SK-N-SH treated with all-trans-retinoic acid at 6 μM for 48 hours (cell line): ENCODE data around the gene ARHGEF12.

Experiments
- ARNTL ChIP-seq: fragments of 450-650 bp; formaldehyde crosslinking; IDR thresholded peaks from 2 replicates; pipeline ENCODE4 v1.5.0; 2020; ENCODE audit warnings: low read depth, mild to moderate bottlenecking, moderate library complexity, borderline replicate concordance
- TCF4 ChIP-seq: fragments of 250-450 bp; sonication (Bioruptor Pico); IDR thresholded peaks from 2 replicates; pipeline ENCODE4 v1.8.0; 2021; ENCODE audit warnings: mild to moderate bottlenecking, moderate library complexity, borderline replicate concordance
- ZNF8 ChIP-seq: fragments of 450-650 bp; formaldehyde crosslinking; IDR thresholded peaks from 2 replicates; pipeline ENCODE4 v1.5.0; 2020; ENCODE audit warnings: mild to moderate bottlenecking, moderate library complexity
- TF ChIP-seq, protein P1 (sequence below): fragments of 250-450 bp; sonication (Bioruptor Pico); IDR thresholded peaks from 2 replicates; pipeline ENCODE4 v1.8.0; 2020; ENCODE audit warnings: mild to moderate bottlenecking, moderate library complexity, borderline replicate concordance

- TF ChIP-seq, protein P1, sequence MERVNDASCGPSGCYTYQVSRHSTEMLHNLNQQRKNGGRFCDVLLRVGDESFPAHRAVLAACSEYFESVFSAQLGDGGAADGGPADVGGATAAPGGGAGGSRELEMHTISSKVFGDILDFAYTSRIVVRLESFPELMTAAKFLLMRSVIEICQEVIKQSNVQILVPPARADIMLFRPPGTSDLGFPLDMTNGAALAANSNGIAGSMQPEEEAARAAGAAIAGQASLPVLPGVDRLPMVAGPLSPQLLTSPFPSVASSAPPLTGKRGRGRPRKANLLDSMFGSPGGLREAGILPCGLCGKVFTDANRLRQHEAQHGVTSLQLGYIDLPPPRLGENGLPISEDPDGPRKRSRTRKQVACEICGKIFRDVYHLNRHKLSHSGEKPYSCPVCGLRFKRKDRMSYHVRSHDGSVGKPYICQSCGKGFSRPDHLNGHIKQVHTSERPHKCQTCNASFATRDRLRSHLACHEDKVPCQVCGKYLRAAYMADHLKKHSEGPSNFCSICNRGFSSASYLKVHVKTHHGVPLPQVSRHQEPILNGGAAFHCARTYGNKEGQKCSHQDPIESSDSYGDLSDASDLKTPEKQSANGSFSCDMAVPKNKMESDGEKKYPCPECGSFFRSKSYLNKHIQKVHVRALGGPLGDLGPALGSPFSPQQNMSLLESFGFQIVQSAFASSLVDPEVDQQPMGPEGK (CRISPR knock-in tag), result no peak
- no peak for TF ChIP-seq ZNF8 (CRISPR knock-in tag)
- no peak for TF ChIP-seq ARNTL (CRISPR knock-in tag)
- no peak for TF ChIP-seq TCF4
Measured at GRCh38 chr11:120523196-120523595, 187.0 kb downstream of the ARHGEF12 start.
